Activated naive CD8-positive, alpha-beta T cell treated with anti-CD3 and anti-CD28 coated beads, Interleukin-2, amount 50 U/mL, for 24 hours (primary cell): ENCODE data around the gene CIRBP.

ENCODE experiments used
- ATAC-seq: fragments of 150-1000 bp; cut with Tn5 transposase; one replicate; pipeline ENCODE4 v1.10.0; 2021
- DNase-seq: peaks from one replicate; pipeline ENCODE4 v3.0.0; 2021
- H3K27ac Mint-ChIP-seq: one replicate; pipeline ENCODE4 v1.8.0; 2021; ENCODE audit warnings: mild to moderate bottlenecking, mixed read lengths
- H3K27me3 Mint-ChIP-seq: one replicate; pipeline ENCODE4 v1.8.0; 2021; ENCODE audit warnings: mixed read lengths
- H3K36me3 Mint-ChIP-seq: one replicate; pipeline ENCODE4 v1.8.0; 2021; ENCODE audit warnings: low read depth, mixed read lengths
- H3K4me1 Mint-ChIP-seq: one replicate; pipeline ENCODE4 v1.8.0; 2021; ENCODE audit warnings: mixed read lengths
- H3K4me3 Mint-ChIP-seq: one replicate; pipeline ENCODE4 v1.8.0; 2021; ENCODE audit warnings: mild to moderate bottlenecking, moderate library complexity, mixed read lengths
- H3K9me3 Mint-ChIP-seq: one replicate; pipeline ENCODE4 v1.8.0; 2021; ENCODE audit warnings: mixed read lengths

Gene CIRBP

DNA sequence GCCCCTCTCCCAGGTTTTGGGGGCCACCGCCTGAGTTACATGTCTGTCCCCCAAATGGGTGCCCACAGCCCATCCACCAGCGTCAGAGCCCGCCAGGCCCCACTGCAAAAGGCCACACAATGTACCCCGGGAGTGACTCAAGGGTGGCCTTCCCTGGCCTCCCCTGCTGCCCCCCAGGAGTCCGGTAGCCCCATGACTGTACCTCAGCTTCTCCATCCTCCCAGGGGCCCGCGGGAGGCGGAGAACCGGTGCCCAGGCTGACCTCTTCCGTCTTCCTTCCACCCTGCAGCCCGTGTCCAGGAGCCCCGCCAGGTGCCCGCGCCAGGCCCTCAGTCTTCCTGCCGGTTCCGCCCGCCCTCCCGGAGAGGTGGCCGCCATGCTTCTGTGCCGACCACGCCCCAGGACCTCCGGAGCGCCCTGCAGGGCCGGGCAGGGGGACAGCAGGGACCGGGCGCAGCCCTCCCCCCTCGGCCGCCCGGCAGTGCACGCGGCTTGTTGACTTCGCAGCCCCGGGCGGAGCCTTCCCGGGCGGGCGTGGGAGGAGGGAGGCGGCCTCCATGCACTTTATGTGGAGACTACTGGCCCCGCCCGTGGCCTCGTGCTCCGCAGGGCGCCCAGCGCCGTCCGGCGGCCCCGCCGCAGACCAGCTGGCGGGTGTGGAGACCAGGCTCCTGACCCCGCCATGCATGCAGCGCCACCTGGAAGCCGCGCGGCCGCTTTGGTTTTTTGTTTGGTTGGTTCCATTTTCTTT lies 41.7 kb upstream of the CIRBP start:
- no peak for DNase-seq

DNA sequence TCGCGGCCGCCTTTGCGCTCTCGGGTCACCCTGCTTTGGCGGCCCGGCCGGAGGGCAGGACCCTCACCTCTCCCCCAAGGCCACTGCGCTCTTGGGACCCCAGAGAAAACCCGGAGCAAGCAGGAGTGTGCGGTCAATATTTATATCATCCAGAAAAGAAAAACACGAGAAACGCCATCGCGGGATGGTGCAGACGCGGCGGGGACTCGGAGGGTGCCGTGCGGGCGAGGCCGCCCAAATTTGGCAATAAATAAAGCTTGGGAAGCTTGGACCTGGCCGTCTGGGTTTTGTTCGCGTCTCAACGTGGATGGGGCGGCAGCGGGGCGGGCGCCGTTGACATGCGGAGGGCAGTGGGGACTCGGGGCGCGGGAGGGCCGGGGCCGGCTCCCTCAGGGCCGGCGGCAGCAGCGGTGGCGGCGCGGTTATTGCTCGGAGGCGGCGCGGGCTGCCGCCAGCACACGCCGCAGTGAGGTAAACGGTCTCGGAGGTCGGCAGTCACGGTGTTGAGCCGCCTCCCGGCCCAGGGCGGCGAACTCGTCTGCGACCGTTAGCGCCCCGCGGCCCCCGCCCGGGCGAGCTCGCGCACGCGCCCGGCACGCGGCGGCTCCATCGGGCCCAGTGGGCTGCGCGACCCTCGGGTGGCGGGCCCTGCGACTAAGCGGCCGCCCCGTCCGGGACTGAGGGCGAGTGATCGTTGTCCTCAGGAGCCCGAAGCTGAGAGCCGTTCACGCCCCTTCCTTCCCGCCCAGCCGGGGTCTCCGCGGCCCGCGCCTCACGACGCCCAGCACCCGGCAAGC lies 40.8 kb upstream of the CIRBP start:
- DNase-seq (no peak), ATAC-seq (no peak)
- Mint-ChIP-seq H3K4me3 (no peak overlapping the region), H3K27me3 (no peaks in the 10 kb centered on the region), H3K9me3 (no peaks in the 10 kb centered on the region), H3K27ac (no peak overlapping the region), H3K4me1 (no peaks in the 10 kb centered on the region), H3K36me3 (no peaks in the 10 kb centered on the region)

More for the DNA sequence above, 41.7 kb upstream of the CIRBP start:
- Mint-ChIP-seq H3K4me1 (no peaks in the 10 kb centered on the region), H3K9me3 (no peaks in the 10 kb centered on the region), H3K27ac (no peak overlapping the region), H3K36me3 (no peaks in the 10 kb centered on the region), H3K4me3 (no peak overlapping the region), H3K27me3 (no peaks in the 10 kb centered on the region)
- ATAC-seq, result no peak

DNA sequence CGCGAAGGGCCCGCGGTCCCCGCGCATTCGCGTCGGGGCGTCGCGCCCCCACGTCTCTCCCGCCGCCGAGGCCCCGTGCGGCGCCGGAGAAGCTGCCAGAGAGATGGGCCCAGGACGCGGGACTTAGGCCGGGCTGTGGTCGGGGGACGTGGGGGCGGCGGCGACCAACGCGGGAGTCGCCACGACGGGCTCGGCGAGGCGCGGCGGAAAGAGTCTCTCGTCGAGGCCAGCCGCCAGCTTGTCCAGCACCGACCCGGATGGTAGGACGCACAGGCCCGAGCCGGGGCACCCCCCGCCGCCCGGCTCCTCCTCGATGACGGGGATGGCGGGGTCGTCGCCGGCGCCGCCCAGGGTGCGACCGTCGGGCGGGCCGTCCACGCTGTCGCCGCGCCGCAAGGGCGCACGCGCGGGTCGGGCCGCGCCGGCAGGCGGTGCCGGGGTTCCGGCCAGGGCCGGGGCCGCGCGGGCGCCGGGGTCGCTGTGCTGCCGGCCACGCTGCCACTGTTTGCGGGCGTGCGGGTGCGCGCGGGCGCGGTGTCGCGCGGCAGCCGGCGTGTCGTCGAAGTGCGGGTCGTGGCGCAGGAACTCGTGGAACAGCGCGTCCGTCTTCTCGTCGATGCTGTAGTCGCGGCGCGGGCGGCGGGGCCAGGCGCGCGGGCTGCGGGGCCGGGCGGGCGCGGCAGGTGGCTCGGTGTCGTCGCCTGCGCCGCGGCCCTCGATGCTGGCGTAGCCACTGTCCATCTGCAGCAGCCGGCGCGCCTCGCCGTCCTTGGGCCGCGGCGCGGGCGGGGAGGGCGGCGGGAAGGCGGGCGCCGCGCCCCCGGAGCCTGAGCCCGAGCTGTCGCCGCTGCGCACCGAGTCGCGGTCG lies 39.8 kb upstream of the CIRBP start:
- Mint-ChIP-seq H3K27ac (no peak overlapping the region), H3K27me3 (no peaks in the 10 kb centered on the region), H3K9me3 (no peaks in the 10 kb centered on the region)

DNA sequence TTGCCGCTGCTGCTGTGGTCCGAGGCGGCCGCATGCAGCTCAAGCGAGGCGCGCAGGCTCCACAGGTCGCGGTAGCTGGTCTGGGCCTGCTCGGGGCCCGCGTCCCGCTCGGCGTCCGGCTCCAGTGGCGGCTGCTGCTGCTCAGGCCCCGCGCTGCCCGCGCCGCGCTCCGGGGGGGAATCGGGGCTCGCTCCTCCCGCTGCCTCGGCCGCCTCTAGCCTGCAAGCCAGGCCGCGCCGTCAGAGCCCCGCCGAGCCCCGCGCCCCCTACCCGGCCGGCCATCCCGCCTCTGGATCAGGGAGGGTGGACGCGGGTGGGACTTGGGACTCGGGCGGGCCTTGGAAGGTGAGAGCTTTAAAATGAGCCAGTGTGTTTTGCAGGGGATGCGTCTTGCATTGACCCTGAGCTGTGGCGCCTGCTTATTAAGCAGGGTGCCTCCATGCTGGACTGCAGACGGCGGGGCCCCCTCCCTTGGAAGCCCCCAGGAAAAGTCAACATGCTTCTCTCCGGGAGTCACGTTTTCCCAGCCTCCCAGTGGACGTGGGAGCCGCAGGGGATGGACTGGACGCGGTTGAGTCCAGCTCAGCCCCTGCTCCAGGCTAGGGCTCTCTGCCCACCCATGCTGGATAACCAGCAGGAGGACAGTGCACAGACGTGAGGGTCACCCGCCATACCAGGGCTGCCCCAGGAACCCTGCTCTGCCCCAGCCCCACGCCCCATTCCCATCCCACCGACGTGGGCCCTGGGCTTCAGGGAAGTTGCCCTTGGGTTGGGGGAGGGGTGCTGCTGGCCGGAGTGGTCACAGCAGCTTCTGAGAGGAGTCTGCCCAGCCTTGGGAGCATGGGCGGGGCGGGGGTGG lies 39.0 kb upstream of the CIRBP start:
- no peaks in the 10 kb centered on the region for H3K27me3 Mint-ChIP-seq
- H3K36me3 Mint-ChIP-seq, result no peaks in the 10 kb centered on the region
- no peaks in the 10 kb centered on the region for H3K9me3 Mint-ChIP-seq
- ATAC-seq, result no peak
- no peaks in the 10 kb centered on the region for H3K4me1 Mint-ChIP-seq
- H3K27ac Mint-ChIP-seq, result no peak overlapping the region
- H3K4me3 Mint-ChIP-seq, result no peak overlapping the region
- no peak for DNase-seq

More for the DNA sequence above, 39.8 kb upstream of the CIRBP start:
- H3K4me3 Mint-ChIP-seq, result no peak overlapping the region
- ATAC-seq, result no peak
- no peak for DNase-seq
- H3K36me3 Mint-ChIP-seq, result no peaks in the 10 kb centered on the region
- no peaks in the 10 kb centered on the region for H3K4me1 Mint-ChIP-seq

DNA sequence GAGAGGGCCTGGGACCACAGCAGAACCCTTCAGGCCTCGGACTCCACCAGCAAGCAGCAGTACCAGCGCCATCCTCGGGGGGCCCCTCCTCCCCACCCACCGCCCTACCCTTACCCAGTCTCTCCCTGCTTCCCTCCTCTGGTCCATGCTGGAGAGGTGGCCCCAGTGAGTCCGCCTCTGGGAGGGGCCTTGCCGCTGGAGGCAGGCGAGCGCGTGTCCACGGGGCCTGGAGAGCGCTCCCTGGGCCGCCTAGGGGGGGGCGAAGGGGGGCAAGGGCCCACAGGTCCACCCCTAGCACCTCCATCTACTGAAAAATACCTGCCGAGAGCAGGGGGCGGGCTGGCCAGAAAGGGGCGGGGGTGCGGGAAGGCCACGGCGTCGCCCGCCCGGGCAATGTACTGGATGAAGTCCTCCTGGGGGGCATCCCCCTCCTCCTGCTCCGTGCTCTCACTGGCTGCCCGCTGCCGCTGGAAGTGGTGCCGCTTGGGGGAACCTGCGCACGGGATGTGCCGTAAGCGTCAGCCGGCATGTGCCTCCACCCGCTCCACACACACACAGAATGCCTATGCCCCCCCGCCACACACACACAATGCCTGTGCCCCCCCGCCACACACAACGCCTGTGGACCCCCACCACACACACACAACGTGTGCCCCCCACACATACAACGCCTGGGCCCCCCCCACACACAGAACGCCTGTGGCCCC lies 38.2 kb upstream of the CIRBP start:
- no peak for DNase-seq
- no peaks in the 10 kb centered on the region for H3K4me1 Mint-ChIP-seq
- no peaks in the 10 kb centered on the region for H3K9me3 Mint-ChIP-seq
- no peaks in the 10 kb centered on the region for H3K36me3 Mint-ChIP-seq
- H3K27ac Mint-ChIP-seq, result no peak overlapping the region
- no peak for ATAC-seq
- H3K27me3 Mint-ChIP-seq, result no peaks in the 10 kb centered on the region
- H3K4me3 Mint-ChIP-seq, result no peak overlapping the region

DNA sequence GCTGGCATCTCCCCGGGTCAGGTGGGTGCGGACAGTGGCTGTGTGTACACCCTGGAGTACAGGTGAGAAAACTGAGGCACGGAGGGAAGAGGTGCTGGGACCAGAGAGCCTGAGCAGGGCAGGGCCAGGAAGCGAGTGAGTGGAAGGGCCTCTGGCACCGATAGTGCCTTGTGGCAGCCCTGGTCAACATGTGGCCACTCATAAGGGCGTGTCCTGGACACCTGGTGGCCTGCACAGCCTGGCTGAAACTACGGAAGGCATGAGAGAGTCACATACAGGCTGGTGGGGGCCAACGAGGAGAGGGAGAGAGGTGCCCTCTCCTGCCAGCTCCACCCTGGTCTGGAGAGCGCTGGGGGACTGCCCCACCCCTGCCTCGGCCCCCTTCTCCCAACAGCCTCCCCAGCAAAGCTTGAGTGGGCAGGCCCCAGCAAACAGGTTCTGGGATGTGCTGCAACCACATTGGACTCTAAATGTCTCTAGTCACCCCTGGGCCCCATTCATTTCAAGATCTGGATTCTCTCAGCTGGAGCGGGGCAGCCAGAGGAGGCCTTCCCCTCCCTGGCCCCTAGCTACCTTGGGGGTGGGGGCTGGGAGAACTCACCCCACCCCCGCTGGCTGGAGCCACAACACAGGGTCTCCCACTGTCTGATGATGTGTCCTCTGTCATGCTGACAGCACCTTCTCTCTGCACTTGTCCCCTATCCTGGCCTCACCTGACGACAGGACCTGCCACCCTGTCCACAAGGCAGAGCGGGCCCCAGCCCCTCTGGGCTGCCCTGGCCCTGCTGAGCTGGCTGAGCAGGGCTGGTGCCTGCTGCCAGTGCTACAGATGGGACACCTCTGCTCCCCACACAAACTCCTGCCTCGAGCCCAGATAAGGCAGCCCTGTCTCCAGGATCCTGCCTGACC lies 37.1 kb upstream of the CIRBP start:
- Mint-ChIP-seq H3K4me1 (no peaks in the 10 kb centered on the region), H3K27me3 (no peaks in the 10 kb centered on the region), H3K4me3 (no peak overlapping the region), H3K27ac (no peak overlapping the region), H3K36me3 (no peaks in the 10 kb centered on the region), H3K9me3 (no peaks in the 10 kb centered on the region)
- no peak for ATAC-seq
- DNase-seq, result no peak

DNA sequence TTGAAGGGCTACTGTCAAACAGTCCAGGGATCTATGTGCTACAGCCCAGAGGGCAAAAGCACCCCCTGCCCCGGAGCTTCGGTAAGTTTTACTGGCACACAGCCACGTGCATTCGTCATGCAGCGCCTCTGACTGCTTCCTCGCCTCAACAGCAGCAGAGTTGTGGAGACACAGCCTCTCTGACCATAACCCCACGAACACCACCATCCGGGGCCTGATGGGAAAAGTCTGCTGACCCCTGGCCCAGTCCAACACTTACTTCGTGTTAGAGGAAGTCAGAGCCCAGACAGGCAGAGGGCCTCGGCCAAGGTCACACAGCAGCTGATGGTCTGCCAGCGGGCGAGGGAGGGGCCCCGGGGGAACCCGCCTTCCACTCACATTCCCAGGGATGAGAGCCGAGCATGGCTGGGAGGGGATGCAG lies 36.5 kb upstream of the CIRBP start:
- Mint-ChIP-seq H3K36me3 (no peaks in the 10 kb centered on the region), H3K4me3 (no peak overlapping the region), H3K27me3 (no peaks in the 10 kb centered on the region), H3K4me1 (no peaks in the 10 kb centered on the region), H3K27ac (no peak overlapping the region), H3K9me3 (no peaks in the 10 kb centered on the region)
- ATAC-seq, result no peak
- no peak for DNase-seq

DNA sequence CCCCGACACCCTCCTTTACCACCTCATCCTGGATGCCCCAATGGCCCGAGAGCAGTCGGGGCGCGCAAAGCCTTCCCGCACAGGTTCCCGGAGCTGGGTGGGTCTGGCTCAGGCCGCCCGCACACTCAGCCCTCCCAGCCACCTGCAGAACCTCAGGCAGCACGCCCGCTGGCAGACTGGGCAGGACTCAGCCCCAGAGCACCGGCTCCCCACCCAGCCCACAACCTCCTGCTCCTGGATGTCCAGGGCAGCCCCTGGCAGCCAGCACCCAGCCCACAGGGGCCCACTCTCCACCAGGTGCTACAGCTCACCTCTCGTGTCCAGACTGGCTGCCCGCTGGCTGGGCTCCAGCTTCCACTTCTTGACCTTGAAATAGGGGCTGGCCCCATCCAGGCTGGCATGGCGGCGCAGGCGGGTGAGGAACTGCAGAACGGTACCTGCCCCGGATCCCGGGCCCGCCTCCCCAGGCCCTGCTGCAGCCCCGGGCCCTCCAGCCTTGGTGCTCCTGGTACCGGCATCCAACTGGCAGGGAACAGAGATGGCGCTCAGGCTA lies 35.9 kb upstream of the CIRBP start:
- no peak overlapping the region for H3K4me3 Mint-ChIP-seq
- ATAC-seq (no peak), DNase-seq (no peak)
- peaks cover under 1% of the 10 kb centered on the region for H3K27me3 Mint-ChIP-seq
- H3K36me3 Mint-ChIP-seq, result no peaks in the 10 kb centered on the region
- no peak overlapping the region for H3K27ac Mint-ChIP-seq
- H3K9me3 Mint-ChIP-seq, result no peaks in the 10 kb centered on the region
- no peaks in the 10 kb centered on the region for H3K4me1 Mint-ChIP-seq

DNA sequence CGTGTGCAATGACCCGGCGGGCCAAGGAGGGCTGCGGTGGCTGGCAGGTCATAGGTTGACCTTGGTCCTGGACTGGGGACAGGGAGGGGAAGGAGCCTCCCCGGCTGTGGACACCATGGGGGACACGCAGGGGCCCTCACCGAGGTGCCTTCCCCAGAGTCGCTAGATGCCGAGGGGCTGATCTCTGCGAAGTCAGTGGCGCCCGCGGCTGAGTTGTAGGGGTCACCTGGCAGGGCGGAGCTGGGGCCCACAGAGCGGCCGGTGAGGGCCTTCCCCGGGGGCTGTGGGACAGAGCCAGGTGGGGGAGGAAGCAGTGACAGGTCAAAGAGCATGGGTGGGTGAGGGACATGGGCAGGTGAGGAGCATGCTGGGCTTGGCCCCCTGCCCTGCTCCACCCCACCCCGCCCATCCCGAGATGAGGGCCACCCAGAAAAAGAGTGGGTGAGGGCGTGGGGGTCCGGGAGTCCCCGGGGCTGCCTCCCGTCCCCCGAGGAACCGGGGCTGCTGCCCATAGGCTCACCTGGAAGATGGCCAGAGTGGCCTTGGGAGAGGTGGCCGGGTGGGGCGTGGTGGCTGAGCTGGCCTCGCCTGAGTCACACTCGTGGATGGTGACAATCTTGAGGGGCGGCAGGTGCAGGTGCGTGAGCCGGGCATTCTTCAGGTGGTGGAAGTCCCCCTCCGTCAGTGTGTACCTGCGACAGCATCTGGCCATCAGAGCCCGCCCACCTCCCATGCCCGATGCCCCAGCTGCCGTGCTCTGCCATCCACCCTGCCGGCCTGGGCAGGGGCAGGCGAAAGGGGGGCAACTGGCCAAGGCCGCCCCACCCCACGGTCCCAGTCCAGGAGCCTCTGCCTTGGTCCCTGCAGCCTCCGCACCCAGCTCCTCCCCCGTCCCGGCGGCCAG lies 34.8 kb upstream of the CIRBP start:
- Mint-ChIP-seq H3K27me3 (peaks cover 10% of the 10 kb centered on the region), H3K36me3 (no peaks in the 10 kb centered on the region), H3K9me3 (no peaks in the 10 kb centered on the region), H3K4me1 (peaks cover 11% of the 10 kb centered on the region), H3K4me3 (no peak overlapping the region), H3K27ac (no peak overlapping the region)
- ATAC-seq (no peak), DNase-seq (no peak)

DNA sequence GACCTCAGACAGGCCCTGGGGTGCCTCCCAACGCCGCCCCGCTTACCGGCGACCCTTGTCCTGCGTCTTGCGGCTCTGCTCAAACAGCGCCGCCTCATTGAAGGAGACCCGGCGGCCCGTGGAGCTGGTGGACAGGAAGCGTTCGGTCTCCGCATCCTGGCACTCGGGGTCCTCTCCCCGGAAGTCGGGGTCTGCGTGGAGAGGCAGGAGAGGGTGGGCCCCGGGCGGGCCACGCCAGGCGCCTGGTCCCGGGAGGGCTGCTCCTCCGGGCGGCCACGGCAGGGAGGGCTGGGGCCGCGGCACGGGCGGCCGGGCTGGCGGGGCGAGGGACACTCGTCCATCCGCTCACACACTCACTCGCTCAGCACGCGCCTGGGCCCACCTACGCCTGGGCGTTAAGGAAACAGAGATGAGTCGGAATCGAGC lies 34.2 kb upstream of the CIRBP start:
- no peak for DNase-seq
- H3K27me3 Mint-ChIP-seq, result peaks cover 12% of the 10 kb centered on the region
- H3K27ac Mint-ChIP-seq, result no peak overlapping the region
- no peak overlapping the region for H3K4me3 Mint-ChIP-seq
- no peak for ATAC-seq
- peaks cover 13% of the 10 kb centered on the region for H3K4me1 Mint-ChIP-seq
- no peaks in the 10 kb centered on the region for H3K9me3 Mint-ChIP-seq
- no peaks in the 10 kb centered on the region for H3K36me3 Mint-ChIP-seq

DNA sequence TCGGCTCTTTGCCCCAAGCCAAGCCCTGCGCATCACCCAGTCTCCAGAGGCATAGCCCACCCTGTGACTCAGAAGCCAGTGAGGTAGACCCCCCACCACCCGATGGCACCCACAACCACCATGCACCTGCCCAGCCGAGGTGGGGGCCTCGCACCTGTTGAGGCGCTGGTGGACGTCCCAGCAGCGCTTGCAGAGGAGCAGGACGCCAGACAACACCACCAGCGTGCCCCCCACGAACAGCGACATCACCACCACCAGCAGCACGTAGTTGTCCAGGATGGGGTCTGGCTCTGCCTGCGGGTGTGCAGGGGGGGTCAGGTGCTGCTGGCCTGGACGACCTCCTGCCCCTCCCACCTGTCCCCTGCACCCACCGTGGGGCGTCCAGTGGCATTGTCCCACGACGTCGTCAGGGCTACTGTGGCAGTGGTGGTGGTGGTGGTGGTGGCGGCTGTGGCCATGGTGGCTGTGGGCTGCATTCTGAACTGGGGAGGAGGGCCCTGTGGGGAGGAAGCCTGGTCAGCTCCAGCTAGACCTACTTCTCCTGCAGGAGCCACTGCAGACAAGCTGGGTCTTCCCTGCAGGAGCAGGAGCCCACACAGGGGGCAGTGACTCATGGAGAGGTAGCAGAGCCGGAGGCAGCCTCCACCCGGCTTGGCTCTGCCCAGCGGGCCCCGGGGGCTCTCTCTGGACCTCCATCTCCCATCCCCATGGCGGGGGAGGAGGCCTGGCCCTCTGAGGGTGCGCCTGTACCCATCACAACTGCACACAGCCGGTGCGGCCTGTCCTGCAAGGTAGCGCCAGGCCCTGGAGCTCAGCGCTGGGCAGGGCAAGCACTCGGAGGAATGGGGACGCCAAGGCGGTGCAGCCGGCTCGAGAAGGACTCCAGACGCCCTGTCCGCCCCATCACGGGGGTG lies 33.2 kb upstream of the CIRBP start:
- no peak overlapping the region for H3K27ac Mint-ChIP-seq
- ATAC-seq (no peak), DNase-seq (no peak)
- H3K4me3 Mint-ChIP-seq, result no peak overlapping the region
- H3K4me1 Mint-ChIP-seq, result peaks cover 18% of the 10 kb centered on the region
- peaks cover 12% of the 10 kb centered on the region for H3K27me3 Mint-ChIP-seq
- H3K36me3 Mint-ChIP-seq, result no peaks in the 10 kb centered on the region
- H3K9me3 Mint-ChIP-seq, result no peaks in the 10 kb centered on the region
